SK-N-SH (cell line): ENCODE measurements around the gene DDX1.

Experiments used
- EZH2phosphoT487 ChIP-seq: fragments of 200-600 bp; sonication (generic); IDR thresholded peaks from 2 replicates; pipeline ENCODE4 v1.6.1; 2017; ENCODE audit warnings: low read depth, mixed run types, mild to moderate bottlenecking, antibody characterized with exemption, moderate library complexity, borderline replicate concordance
- SMC3 ChIP-seq: IDR thresholded peaks from 2 replicates; pipeline ENCODE4 v1.6.1; 2012; ENCODE audit warnings: low read depth, low read length, improper control_type of control experiment
- TAF1 ChIP-seq: IDR thresholded peaks from 2 replicates; pipeline ENCODE4 v1.6.1; 2012; ENCODE audit warnings: low read depth, mild to moderate bottlenecking, low read length, moderate library complexity, borderline replicate concordance
- TF ChIP-seq, protein P1 (sequence below): fragments of 200-600 bp; sonication (generic); IDR thresholded peaks from 2 replicates; pipeline ENCODE4 v1.6.1; 2017; ENCODE audit warnings: antibody characterized with exemption, mild to moderate bottlenecking, moderate library complexity

DNA sequence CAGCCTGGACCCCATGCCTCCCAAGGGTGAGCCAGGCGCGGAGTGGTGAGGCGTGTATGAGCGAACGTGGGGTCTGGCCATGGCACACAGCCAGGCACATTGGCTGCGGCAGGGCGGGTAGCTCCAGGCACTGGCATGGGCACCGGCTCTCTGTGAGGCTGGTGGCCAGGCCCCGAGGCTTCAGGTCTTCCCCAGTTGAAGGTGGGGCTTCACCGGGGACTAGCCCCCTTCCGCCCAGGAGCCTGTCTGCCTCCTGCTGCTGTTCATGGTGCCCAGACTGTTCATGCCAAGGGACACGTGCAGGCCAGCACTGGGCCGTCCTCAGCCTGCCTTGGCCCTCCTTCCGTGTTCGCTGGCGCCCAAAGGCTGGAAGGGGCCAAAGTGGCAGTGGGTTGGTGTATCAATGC lies 26.8 kb downstream of the DDX1 start:
- TF ChIP-seq, protein P1, sequence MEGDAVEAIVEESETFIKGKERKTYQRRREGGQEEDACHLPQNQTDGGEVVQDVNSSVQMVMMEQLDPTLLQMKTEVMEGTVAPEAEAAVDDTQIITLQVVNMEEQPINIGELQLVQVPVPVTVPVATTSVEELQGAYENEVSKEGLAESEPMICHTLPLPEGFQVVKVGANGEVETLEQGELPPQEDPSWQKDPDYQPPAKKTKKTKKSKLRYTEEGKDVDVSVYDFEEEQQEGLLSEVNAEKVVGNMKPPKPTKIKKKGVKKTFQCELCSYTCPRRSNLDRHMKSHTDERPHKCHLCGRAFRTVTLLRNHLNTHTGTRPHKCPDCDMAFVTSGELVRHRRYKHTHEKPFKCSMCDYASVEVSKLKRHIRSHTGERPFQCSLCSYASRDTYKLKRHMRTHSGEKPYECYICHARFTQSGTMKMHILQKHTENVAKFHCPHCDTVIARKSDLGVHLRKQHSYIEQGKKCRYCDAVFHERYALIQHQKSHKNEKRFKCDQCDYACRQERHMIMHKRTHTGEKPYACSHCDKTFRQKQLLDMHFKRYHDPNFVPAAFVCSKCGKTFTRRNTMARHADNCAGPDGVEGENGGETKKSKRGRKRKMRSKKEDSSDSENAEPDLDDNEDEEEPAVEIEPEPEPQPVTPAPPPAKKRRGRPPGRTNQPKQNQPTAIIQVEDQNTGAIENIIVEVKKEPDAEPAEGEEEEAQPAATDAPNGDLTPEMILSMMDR: no peak
- TF ChIP-seq EZH2phosphoT487 (no peak), TAF1 (no peak), SMC3 (no peak)
